GM18505 (cell line): Measurements from ENCODE around the gene NDFIP1.

Experiments
- ATAC-seq: cut with Tn5 transposase; IDR thresholded peaks from one replicate; pipeline ENCODE4 v1.9.1; 2021; ENCODE audit not compliant: unreplicated experiment
- POLR2A ChIP-seq: IDR thresholded peaks from 4 replicates; pipeline ENCODE4 v1.6.1; 2011; ENCODE audit warnings: borderline replicate concordance; ENCODE audit not compliant: insufficient read depth, insufficient read length; ENCODE audit errors: extremely low read depth

The NDFIP1 gene

GRCh38 chr5:142098931-142099330 lies 9.6 kb upstream of the NDFIP1 start:
- no peak for TF ChIP-seq POLR2A
- no peak for ATAC-seq

GRCh38 chr5:142100307-142100706 lies 8.3 kb upstream of the NDFIP1 start:
- no peak for ATAC-seq
- TF ChIP-seq POLR2A: no peak

- no peak for TF ChIP-seq POLR2A
- ATAC-seq: no peak
Observed at GRCh38 chr5:142102980-142103740, 5.4 kb upstream of the NDFIP1 start.

GRCh38 chr5:142104491-142104890 lies 4.1 kb upstream of the NDFIP1 start:
- TF ChIP-seq POLR2A: no peak
- no peak for ATAC-seq

GRCh38 chr5:142106061-142106460 lies 2.5 kb upstream of the NDFIP1 start:
- TF ChIP-seq POLR2A: no peak
- no peak for ATAC-seq

GRCh38 chr5:142107036-142107735 lies 1.4 kb upstream of the NDFIP1 start:
- ATAC-seq: no peak

GRCh38 chr5:142107736-142108431 lies 695 bp upstream of the NDFIP1 start:
- ATAC-seq: no peak
- no peak for TF ChIP-seq POLR2A

More at GRCh38 chr5:142107036-142107735, 1.4 kb upstream of the NDFIP1 start:
- no peak for TF ChIP-seq POLR2A

GRCh38 chr5:142109331-142110045 lies 909 bp downstream of the NDFIP1 start:
- ATAC-seq: no peak

GRCh38 chr5:142110046-142110531 lies 1.5 kb downstream of the NDFIP1 start:
- no peak for ATAC-seq
- TF ChIP-seq POLR2A: no peak

More at GRCh38 chr5:142109331-142110045, 909 bp downstream of the NDFIP1 start:
- TF ChIP-seq POLR2A: no peak

- TF ChIP-seq POLR2A: no peak
- ATAC-seq: no peak
Observed at GRCh38 chr5:142110988-142111687, 2.6 kb downstream of the NDFIP1 start.

GRCh38 chr5:142114687-142115086 lies 6.1 kb downstream of the NDFIP1 start:
- TF ChIP-seq POLR2A: no peak
- no peak for ATAC-seq

GRCh38 chr5:142115937-142116614 lies 7.5 kb downstream of the NDFIP1 start:
- no peak for ATAC-seq

More at GRCh38 chr5:142115937-142116614, 7.5 kb downstream of the NDFIP1 start:
- TF ChIP-seq POLR2A: no peak
